ENCODE measurements around the gene SPEM3.

Gene SPEM3

DNA sequence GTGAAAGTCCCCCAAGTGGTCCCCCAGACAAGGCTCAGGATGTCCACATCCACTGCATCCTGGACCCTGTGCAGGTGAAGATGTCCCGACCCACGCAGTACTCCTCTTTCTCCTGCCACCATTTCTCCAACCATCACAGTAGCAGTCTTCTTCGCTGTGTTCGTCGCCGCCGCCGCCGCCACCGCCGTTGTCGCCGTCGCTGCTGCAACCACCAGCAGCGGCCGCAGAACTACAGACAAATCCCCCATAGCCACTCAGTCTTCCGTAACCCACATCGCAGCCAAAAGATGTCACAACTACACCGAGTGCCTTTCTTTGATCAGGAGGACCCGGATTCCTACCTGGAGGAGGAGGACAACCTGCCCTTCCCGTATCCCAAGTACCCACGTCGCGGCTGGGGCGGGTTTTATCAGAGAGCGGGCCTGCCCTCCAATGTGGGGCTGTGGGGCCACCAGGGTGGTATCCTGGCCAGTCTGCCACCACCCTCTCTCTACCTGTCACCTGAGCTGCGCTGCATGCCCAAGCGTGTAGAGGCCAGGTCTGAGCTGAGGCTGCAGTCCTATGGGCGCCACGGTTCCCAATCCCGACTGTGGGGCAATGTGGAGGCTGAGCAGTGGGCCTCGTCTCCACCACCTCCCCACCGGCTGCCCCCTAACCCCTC, 2.3 kb upstream of the SPEM3 start:
- no peak for DNase-seq
- no peak overlapping the region for H3K27ac ChIP-seq
- TF ChIP-seq, protein P1, sequence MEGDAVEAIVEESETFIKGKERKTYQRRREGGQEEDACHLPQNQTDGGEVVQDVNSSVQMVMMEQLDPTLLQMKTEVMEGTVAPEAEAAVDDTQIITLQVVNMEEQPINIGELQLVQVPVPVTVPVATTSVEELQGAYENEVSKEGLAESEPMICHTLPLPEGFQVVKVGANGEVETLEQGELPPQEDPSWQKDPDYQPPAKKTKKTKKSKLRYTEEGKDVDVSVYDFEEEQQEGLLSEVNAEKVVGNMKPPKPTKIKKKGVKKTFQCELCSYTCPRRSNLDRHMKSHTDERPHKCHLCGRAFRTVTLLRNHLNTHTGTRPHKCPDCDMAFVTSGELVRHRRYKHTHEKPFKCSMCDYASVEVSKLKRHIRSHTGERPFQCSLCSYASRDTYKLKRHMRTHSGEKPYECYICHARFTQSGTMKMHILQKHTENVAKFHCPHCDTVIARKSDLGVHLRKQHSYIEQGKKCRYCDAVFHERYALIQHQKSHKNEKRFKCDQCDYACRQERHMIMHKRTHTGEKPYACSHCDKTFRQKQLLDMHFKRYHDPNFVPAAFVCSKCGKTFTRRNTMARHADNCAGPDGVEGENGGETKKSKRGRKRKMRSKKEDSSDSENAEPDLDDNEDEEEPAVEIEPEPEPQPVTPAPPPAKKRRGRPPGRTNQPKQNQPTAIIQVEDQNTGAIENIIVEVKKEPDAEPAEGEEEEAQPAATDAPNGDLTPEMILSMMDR (IDR thresholded peaks at IDR 0.05): no peak
- no peak overlapping the region for H3K4me3 ChIP-seq
- H3K36me3 ChIP-seq: no peaks in the 10 kb centered on the region
- no peaks in the 10 kb centered on the region for H3K27me3 ChIP-seq
- intact Hi-C loops (cut with DNase I; ENCODE audit: low total_unique reads): no loop called here
- no peaks in the 10 kb centered on the region for H3K9me3 ChIP-seq
- no peaks in the 10 kb centered on the region for H3K4me1 ChIP-seq

DNA sequence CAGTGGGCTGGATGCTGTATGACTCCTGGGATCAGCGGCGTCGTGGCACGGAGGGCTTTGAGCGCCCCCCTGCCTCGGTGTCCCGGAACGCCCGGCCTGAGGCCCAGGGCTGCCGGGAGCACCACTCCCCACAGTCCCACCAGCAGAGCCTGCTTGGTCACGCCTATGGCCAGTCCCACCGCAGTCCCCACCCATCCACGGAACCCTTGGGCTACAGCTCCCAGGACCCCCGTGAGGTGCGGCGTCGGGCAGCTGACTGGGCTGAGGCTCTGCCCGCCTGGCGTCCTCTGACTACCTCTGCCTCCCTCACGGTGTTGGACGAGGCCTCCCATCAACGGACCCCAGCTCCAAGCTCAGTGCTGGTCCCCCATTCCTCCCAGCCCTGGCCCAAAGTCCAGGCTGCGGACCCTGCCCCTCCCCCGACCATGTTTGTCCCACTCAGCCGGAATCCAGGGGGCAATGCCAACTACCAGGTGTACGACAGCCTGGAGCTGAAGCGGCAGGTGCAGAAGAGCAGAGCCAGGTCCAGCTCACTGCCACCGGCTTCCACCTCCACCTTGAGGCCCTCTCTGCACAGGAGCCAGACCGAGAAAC, 1.7 kb upstream of the SPEM3 start:
- Histone ChIP-seq H3K27ac (no peak overlapping the region), H3K36me3 (no peaks in the 10 kb centered on the region), H3K4me1 (no peaks in the 10 kb centered on the region), H3K4me3 (no peak overlapping the region), H3K27me3 (no peaks in the 10 kb centered on the region), H3K9me3 (no peaks in the 10 kb centered on the region)
- TF ChIP-seq, protein P1 (IDR thresholded peaks at IDR 0.05): no peak
- no peak for DNase-seq
- intact Hi-C loops (cut with DNase I; ENCODE audit: low total_unique reads): no loop called here

DNA sequence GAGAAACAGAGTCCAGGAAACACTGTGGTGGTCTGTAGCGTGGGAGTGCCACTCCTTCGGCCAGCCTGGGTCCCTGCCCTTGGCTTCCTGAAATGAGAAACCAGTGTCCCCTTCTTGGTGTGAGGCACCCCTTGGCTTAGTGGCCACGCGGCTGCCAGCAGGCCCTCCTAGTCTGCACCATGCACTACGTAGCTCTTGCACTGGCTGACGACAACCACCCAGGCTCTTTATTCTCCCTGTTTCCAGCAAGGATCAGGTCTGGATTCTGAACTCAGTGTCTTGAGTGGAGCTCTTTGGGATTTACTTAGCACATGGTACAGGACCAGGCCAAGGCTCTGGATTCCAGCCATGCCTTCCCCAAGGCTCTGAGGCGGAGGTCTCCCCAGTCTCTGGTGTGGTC, 1.1 kb upstream of the SPEM3 start:
- Histone ChIP-seq H3K9me3 (no peaks in the 10 kb centered on the region), H3K4me1 (no peaks in the 10 kb centered on the region), H3K27me3 (no peaks in the 10 kb centered on the region), H3K4me3 (no peak overlapping the region), H3K27ac (no peak overlapping the region), H3K36me3 (no peaks in the 10 kb centered on the region)
- TF ChIP-seq, protein P1 (IDR thresholded peaks at IDR 0.05): no peak
- intact Hi-C loops (cut with DNase I; ENCODE audit: low total_unique reads): no loop called here
- no peak for DNase-seq

DNA sequence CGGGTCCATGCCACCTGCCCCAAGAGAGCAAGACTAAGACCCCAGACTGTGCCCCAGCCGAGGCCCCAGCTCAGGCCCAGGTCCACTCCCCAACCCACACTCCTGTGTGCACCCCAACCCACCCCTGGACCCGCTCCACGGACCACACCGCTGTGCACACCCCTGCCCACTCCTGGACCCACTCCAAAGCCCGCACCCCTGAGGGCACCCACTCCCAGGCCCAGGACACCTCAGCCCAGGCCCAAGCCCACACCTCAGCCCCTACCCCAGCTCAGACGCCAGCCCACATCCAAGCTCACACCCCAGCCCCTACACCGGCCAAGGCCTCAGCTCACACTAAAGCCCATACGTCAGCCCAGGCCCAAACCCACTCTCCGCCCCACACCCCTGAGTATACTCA, 1.1 kb downstream of the SPEM3 start:
- no peaks in the 10 kb centered on the region for H3K9me3 ChIP-seq
- no peak for DNase-seq
- no peak overlapping the region for H3K4me3 ChIP-seq
- no peak overlapping the region for H3K27ac ChIP-seq
- H3K36me3 ChIP-seq: no peaks in the 10 kb centered on the region
- intact Hi-C loops (cut with DNase I; ENCODE audit: low total_unique reads): no loop called here
- no peaks in the 10 kb centered on the region for H3K27me3 ChIP-seq
- H3K4me1 ChIP-seq: peaks cover 0 to 1% (median under 1%) of the 10 kb centered on the region in 4 donors
- TF ChIP-seq, protein P1 (IDR thresholded peaks at IDR 0.05): no peak

DNA sequence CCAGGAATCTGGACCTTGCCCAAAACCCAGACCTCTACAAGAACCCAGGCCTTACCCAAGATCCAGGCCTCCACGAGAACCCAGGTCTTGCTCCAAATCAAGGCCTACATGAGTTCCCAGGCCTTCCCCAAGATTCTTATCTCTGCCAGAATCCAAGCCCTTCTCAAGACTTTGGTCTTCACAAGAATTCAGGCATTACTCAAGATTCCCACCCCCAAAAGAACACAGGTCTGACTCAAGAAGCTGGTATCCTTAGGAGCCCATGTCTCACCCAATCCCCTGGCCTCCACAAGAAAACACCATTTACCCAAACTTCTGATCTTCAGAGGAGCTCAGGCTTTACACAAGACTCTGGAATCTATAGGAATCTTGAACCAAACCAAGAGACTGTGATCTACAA, 2.6 kb downstream of the SPEM3 start:
- H3K27me3 ChIP-seq: no peaks in the 10 kb centered on the region
- TF ChIP-seq, protein P1 (IDR thresholded peaks at IDR 0.05): no peak
- H3K4me1 ChIP-seq: peaks cover 0 to 13% (median 11%) of the 10 kb centered on the region in 4 donors
- H3K4me3 ChIP-seq: no peak overlapping the region
- no peaks in the 10 kb centered on the region for H3K9me3 ChIP-seq
- intact Hi-C loops (cut with DNase I; ENCODE audit: low total_unique reads): no loop called here
- H3K36me3 ChIP-seq: no peaks in the 10 kb centered on the region
- no peak for DNase-seq
- H3K27ac ChIP-seq: no peak overlapping the region
